NCI-H446 treated with DMSO at 0.1 percent for 48 hours (cell line): Measurements from ENCODE around the gene PRPF8.
"Not testable (repeated sequence)": the region's sequence is repeated elsewhere in the genome, so short reads cannot be mapped to it uniquely, and the experiment has no call there.

ENCODE experiments used
- DNase-seq: peaks from one replicate; lab custom pipeline; 2025; lab: John Stamatoyannopoulos, UW

Gene PRPF8

DNA sequence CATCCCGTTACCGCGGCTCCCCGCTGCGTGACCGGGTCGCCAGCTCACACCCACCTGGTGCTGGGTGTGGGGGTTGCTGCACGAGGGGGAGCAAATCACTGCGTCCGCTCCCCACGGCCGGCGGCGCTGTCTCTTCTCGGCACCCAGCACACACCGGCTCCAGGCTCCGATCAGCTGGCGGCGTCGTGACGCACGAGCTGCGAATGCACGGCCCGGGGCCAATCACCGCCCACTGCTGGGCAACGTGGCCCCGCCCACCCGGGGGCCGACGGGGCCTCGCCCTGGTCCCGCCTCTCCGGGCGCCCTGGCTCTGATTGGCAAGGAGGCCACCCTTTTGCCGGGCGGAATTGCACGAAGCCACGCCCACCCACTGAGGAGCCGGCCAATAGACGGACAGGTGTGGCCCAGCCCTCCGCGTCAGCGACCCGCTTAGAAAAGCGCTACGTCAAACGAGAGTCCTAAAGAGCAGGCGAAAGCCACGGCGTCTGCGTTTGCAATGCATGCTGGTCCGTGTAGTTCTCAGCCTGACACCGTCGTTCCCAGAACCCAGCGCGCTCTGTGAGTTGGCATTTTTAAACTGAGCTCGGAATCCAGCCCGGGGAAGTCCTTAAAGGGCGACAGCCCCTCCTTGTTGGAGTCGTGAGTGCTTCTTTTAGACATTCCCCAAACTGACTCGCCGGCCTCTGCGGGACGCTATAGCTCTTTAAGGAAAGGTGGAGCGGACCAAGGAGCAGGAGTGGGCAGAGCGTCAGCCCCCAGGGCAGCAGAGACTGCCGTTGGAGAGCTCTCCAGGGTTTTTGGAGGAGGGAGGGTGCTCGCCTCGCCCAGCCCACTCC is 31.6 kb upstream of the PRPF8 start:
- DNase-seq: peak; percentile 99

DNA sequence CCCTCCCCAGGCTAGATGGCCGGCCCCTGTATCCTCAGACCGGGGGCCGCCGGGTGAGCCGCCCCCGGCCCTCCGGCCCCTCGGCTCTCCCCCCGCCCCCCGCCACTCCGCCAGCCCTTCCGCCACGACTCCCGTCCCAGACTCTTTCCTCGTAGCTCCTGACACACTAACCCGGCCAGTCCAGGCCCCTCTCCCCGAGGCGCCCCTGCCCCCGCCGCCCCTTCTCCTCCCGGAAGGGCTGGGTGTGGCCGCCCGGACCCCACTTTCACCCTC is 31.1 kb upstream of the PRPF8 start:
- no peak for DNase-seq

DNA sequence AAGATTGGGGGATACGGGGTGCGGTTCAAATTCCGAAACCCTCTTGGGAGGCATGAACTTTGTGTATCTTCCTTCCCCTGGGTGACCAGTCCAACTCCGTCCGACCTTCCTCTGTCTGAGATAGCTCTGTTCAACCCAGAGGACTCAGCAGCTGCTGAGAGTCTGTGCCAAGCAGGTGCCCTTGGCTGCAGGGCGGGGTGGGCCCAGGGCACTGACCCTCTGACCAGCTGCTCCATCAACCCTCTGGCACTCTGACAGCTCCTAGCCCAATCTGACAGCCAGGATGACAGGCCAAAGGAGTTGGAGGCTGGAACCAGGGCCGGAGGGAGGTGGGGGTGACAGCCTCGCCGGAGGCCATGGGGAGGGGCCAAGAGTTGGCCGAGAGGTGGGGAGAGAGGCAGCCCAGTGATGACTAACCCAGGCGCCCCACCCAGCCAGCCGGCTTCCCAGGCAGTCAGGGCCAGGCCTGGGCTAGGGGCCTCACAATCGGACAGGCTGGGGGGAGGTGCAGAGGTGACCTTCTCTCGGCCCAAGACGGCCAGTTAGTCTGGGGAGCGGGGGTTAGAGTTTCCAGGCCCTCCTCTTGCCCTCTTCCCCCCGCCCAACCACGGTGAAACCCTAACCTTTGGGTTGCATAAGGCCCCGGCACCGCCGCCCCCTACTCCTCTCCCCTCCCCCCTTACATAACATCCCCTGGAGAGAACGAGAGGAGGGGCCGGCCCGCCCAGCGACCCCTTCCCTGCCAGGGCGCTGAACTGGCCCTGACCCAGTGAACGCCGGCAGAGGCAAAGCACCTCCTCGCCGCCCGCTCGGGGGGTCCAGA is 30.5 kb upstream of the PRPF8 start:
- peak; percentile 28 for DNase-seq

DNA sequence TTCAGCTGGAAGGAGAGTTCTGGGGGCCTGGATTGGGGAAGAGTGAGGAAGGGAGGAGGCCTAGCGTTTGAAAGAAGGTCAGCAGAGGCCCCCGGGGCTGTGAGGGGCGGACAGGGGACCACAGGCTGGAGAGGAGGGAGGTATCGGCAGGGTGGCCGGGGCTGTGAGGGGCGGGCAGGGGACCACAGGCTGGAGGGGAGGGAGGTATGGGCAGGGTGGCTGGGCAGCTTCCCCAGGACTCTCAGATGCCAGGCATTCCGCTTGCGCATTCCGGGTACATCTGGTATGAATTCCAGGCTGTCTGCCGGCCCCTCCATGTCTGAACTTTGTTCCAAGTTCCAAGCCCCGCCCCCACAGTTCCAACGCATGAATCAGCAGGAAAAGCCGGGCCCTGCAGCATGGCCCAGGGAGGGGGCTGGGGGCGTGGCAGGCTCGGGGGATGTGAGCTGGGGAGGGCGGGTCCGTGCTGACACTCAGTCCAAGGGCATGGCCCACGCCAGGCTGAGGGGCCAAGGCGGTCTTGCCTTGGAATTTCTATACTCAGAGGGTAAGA is 29.8 kb upstream of the PRPF8 start:
- peak; percentile 71 for DNase-seq

DNA sequence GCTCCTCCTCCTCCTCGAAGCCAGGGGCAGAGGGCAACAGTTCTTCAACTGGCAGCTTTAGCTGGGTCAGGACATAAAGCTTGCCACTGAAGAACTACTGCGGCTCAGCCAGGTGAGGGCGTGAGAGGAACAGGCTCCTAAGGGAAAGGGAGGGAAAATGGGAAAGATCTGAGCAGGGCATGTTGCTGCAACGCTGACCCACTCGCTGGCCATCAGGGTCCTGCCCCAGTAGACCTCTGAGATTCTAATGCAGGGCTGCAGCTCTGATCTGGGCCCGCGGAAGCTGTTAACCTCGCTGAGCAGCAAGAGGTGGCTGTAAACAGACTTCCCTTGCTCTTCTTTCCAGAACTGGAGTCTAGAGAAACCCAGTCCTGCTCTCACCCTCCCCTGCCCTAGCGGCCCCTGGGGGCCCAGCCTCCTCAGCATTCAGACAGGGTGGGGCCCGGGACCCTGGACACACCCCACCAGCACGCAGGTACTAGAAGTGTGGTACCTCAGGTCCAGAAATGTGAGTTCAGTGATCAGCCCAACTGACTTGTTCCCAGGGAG is 29.3 kb upstream of the PRPF8 start:
- DNase-seq: no peak

DNA sequence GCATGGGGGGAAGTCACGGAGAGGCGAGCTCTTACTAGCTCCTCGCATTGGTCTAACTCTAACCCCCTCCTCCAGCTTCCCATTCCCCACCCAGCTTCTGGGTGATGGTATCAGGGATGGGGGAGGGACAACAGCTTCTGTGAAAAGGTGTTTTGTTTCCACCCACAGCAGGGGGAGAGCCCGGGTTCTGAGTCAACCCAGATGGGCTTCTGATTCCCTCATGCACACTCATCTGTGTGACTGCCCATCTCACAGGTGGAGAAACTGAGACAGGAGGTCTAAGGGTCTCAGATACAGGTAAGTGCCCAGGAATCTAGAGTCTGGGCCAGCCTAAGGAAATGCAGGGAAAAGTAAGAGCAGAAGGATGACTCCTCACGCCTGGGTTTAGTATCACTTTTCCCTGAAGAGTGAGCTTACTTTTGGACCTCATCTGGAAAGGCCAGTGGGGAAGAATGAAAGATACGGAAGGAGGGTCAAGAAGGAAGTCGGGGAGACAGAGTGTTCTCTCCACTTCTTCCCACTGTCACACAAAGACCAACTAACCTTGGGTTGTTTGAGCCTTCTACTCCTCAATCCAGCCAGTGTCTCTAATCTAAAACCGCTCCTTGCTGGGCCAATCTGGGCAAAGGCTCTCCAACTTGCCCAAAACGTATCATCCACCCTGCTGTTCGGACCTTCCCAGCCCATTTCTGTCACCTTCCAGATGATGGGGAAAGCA is 28.7 kb upstream of the PRPF8 start:
- DNase-seq: no peak

DNA sequence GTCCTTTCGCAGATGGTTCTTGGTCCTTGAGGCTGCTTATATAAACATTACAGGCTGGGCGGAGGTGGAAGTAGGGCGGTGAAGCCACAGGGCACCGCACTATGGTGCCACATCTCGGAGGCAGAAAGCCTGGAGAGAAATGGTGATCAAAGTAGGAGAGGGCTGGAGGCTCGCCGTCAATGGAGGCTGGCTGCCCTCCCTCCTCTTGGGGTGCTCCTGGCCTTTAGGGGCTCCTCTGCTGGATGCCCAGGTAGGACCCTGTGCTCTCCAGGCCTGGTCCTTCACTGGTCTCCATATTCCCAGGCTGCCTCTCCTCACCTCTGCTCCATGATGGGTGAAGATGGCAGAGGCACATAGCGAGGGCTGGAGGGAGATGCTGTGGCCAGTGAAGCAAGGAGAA is 27.6 kb upstream of the PRPF8 start:
- no peak for DNase-seq

DNA sequence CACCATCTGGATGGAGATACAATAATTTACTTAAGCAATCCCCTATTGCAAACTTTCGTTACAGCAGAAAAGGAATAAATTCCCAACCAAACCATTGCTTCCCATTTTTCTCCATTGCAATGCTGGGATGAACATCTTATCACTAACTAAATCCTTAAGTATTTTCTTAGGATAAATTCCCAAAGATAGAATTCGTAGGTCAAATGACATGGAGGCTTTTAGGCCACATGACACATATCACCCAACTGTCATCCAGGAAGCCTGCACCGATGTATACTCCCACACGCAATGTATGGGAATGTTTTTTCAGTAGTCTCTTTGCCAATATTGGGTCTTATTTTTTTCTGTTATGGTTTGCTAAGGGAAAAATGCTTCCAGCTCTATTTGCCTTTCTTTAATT is 27.1 kb upstream of the PRPF8 start:
- DNase-seq: no peak

DNA sequence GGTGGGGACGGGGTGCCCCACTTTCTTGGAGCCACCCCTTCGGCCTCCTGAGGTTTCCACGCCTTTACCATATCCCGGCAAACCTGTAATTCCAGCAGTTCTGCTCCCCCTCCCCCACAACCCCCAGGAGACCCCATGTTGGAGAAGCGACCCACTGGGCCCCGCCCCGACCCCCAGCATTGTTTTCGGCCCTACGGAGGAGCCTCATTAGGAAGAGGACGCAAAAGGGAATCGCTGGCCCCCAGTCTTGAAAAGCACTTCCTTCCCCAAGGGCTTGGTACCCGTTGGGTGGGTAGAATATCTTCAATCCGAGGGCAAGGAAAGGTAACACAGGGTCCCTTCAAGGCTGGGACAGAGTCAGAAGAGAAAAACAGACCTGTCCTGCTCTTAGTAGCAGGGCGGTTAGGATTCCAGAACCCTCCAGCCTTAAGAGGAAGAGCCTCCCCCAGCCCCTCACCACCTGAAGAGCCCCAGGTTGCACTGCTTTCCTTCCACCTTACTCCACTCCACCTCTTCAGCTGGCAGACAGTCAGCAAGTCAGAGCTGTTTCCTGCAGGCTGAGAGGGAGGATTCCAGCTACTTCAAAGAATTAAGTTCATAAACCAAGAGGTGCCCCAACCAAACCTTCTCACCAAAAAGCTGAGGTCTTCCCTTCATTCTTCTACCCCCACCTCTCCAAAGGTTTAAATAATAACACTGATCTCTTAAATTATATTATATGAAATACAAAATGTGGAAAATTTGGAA is 26.3 kb upstream of the PRPF8 start:
- no peak for DNase-seq

DNA sequence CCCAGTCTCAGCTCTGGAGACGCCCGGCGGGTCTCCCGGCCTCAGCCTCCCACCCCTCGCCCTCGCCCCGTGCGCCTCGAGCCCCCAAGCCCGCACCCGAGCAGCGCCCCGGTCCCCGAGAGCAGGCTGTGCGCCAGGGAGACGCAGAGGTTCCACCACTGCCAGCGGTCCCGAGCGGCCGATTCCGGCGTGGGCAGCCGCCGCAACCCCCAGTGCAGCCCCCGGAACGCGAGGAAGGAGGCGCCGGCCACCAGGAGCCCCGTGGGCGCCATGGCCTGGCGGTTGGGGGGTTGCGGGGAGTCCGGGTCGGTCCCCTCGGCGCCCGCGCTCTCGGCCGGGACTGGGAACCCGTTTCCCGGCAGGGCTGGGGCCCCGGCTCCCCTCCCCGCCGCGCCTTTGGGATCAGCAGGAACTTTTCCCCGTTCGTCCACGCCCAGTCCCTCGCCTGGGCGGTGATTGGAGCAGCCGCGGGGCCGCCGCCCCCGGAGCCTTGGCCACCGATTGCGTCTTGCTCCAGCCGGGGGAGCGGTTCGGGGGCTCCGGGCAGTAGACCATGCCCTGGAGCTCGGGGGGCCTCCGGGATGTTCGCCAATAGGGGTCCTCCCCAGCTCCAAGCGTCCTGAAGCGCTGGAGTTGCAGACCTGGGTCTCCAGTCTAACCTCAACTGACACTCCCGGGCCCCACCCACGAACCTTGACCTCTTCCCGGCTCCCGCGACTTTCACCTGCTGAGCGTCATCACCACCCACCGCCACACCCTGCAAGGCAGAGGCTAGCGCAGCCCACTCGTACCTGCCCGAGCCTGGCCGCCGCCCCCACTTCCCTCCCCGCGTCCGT is 25.5 kb upstream of the PRPF8 start, which contains the start of gene TLCD2:
Gene TLCD2 (minus strand): TSS at position 407 of the 836 bp plus-strand sequence. CDS start 135 bp downstream, at position 272.
- DNase-seq: no peak

DNA sequence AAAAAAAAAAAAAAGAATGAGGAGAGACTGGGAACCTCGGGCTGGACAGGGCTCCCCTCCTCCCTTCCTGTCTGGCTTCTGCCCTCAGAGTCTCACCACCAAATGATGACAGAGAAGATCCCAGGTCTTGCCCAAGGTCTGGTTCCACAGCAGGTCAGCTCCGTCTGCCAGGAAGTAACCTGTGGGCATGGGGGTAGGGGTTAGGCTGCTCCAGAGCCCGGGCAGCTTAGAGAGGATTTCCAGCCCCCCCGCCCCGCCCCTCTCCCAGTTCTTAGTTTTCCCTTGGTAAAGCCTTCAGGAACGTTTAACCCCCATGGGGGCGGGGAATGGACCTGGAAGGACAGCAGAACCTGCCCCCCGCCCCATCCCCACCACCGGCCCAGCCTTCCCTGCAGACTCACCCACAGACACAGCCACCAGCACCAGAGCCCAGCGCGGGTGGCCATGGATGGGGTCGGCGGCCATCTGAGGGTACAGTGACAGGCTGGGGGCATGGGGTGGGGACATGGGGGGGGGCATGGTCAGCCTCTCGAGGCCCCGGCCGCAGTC is 24.8 kb upstream of the PRPF8 start:
- DNase-seq: no peak

DNA sequence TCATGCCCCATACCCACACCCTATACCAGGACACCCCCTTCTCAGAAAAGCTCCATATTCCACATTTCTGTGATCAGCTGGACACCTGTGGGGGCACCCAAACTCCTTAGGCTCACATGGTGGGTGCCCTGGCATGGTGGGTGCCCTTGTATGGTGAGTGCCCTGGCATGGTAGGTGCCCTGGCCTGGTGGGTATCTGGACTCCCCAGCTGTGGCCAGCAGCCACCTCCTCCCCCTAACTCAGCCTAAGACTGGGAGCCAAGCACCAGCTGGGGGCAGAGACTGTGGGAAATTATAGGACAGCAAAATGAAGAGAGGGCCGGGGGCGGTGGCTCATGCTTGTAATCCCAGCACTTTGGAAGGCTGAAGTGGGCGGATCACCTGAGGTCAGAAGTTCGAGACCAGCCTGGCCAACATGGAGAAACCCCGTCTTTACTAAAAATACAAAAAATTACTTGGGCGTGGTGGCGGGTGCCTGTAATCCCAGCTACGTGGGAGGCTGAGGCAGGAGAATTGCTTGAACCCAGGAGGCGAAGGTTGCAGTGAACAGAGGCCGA is 24.2 kb upstream of the PRPF8 start:
- DNase-seq: not testable (repeated sequence)

DNA sequence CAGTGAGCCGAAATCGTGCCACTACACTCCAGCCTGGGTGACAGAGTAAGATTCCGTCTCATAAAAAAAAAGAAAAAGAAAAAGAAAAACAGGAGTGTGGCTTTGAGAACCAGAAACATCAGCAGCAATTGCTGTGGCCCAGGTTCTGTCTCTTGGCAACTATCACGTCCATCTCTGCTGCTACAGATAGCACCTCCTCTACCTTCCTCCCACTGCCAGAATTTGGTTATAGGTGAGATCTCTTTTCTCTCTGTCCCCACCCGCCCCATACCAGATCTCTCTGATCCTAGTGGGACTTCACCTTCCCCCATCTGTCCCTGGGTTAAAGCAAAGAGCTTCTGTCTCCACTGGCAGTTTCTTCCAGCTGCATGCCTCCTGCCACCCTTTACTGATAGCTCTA is 22.4 kb upstream of the PRPF8 start:
- no peak for DNase-seq

DNA sequence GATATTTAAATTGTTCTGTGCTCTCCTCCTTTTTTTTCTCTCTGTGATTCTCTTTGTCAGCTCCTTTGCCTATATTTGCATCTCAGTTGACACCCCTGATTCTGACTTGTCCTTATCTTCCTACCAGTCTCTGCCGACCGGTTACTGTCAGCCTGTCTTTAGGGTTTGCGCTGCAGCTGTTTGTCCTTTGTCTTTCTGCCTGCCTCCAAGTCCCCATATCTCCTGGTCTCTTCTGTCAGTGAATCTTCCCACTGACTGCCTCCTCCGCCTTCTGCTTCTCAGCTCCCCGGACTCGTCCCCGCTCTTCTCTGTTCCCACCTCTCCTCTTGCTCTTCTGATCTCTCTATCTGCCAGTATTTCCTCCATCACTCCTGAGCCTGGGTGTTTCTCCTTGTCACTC is 20.3 kb upstream of the PRPF8 start:
- no peak for DNase-seq

DNA sequence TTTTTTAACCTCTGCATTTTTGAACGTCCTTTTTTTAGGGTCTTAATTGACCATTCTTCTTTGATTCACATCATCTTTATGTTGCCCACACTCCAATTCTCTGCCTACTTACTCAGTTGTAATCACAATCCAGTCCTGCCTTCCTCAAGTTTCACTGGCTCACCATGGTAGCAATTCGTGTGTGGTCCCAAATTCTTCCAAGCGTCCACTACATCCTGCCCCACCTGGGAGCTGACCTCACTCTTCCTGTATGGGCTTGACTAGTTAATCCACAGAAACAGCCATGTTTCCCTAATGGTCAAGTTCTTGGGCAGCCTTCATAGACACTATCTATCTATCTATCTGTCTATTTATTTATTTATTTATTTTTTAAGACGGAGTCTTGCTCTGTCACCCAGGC is 18.4 kb upstream of the PRPF8 start:
- DNase-seq: no peak

DNA sequence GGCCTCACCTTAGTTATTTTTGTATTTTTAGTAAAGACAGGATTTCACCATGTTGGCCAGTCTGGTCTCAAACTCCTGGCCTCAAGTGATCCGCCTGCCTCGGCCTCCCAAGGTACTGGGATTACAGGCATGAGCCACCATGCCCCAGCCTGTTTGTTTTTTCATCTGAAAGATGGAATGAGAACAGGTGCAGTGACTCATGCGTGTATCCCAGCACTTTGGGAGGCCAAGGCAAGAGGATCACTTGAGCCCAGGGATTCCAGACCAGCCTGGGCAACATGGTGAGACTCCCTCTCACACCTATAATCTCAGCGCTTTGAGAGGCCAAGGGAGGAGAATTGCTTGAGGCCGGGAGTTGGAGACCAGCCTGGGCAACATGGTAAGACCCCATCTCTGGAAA is 15.2 kb upstream of the PRPF8 start:
- DNase-seq: not testable (repeated sequence)

DNA sequence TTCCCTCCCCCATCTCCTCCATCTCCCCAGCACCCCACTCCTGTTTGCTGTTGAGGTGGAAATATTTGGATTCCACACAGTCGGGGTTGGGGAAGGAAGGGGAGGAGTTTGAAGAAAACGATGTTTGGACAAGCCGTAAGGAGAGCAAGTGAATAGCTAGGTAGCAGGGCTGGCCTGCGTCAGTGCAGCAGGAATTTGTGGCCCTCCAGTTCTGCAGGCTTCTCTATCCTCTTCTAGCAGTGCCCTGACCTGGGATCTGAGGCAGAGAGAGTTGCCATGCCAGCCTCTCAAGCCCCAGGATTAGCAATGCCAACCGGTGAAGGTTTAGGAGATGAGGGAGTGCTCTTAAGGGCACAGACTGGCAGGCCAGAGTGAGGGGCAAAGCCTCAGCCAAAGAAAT is 13.0 kb upstream of the PRPF8 start:
- DNase-seq: no peak

DNA sequence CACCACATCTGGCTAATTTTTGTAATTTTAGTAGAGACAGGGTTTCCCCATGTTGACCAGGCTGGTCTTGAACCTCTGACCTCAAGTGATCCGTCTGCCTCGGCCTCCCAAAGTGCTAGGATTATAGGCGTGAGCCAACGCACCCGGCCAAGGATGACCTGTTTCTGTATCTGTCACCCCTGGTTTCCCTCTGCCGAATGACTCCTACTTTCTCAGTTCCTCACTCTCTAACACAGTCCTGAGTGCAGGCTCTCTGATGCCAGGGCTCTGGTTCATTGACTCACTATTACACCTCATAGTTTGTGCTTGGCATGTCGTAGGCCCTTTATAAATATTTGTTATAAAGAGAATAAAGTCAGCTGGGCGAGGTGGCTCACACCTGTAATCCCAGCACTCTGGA is 10.7 kb upstream of the PRPF8 start:
- DNase-seq: no peak

DNA sequence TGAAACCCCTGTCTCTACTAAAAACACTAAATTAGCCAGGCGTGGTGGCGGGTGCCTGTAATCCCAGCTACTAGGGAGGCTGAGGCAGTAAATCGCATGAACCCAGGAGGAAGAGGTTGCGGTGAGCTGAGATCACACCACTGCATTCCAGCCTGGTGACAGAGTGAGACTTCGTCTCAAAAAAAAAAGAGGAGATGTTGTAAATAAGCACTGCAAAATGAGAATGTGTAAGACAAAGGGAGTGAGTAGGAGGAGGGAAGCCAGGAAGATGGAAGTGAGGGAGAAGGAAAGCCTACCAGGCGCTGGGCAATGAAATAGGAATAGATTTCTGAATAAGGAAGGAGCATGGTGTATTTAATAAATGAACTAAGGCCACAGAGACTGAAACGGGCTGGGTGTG is 8.7 kb upstream of the PRPF8 start:
- DNase-seq: no peak
